OCI-LY3 (cell line): ENCODE results near the gene MAGI1.

Source experiments
- H2AFZ ChIP-seq: fragments of 200-600, 300-600 bp; shearing (Covaris generic); 2 replicates; pipeline ENCODE4 v1.6.0; 2014; ENCODE audit warnings: antibody characterized with exemption, low read depth, low read length
- H3K27ac ChIP-seq: fragments of 200-600, 300-600 bp; sonication (generic); 2 replicates; pipeline ENCODE4 v1.5.1; 2014; ENCODE audit warnings: mild to moderate bottlenecking, low read length, moderate library complexity, mixed read lengths
- H3K27me3 ChIP-seq: fragments of 200-600, 300-600 bp; sonication (generic); 2 replicates; pipeline ENCODE4 v1.6.1; 2014; ENCODE audit warnings: low read depth, low read length, mixed read lengths
- H3K36me3 ChIP-seq: fragments of 200-600, 300-600 bp; sonication (generic); replicated peaks from 2 replicates; pipeline ENCODE3; 2014; ENCODE audit warnings: low read depth, low read length, mixed read lengths
- H3K4me1 ChIP-seq: fragments of 300-600, 200-600 bp; sonication (generic); 2 replicates; pipeline ENCODE4 v1.6.1; 2014; ENCODE audit warnings: low read length, mixed read lengths
- H3K4me2 ChIP-seq: fragments of 200-600, 300-600 bp; sonication (generic); 2 replicates; pipeline ENCODE4 v1.6.1; 2014; ENCODE audit warnings: low read length, mixed read lengths
- H3K4me3 ChIP-seq: fragments of 300-600, 200-600 bp; sonication (generic); 2 replicates; pipeline ENCODE4 v1.5.1; 2014; ENCODE audit warnings: antibody characterized with exemption, mild to moderate bottlenecking, low read length, moderate library complexity
- H3K79me2 ChIP-seq: fragments of 300-600, 200-600 bp; shearing (Covaris generic); 2 replicates; pipeline ENCODE4 v1.6.1; 2014; ENCODE audit warnings: mild to moderate bottlenecking, low read length, mixed read lengths
- H3K9ac ChIP-seq: fragments of 300-600, 200-600 bp; shearing (Covaris generic); 2 replicates; pipeline ENCODE4 v1.6.0; 2014; ENCODE audit warnings: mild to moderate bottlenecking, low read length, moderate library complexity
- H3K9me3 ChIP-seq: fragments of 200-600, 300-600 bp; shearing (Covaris generic); 2 replicates; pipeline ENCODE4 v1.6.1; 2014; ENCODE audit warnings: low read length, mixed read lengths; ENCODE audit not compliant: insufficient read depth
- H4K20me1 ChIP-seq: fragments of 200-600, 300-600 bp; sonication (generic); 2 replicates; pipeline ENCODE4 v1.6.1; 2016; ENCODE audit warnings: low read length, mixed read lengths; ENCODE audit not compliant: insufficient read depth
- CTCF ChIP-seq: fragments of 200-600, 300-600 bp; sonication (generic); IDR thresholded peaks from 2 replicates; pipeline ENCODE4 v1.5.1; 2014; ENCODE audit warnings: antibody characterized with exemption, low read length, low read depth
- EZH2phosphoT487 ChIP-seq: fragments of 200-600 bp; shearing (Covaris generic); IDR thresholded peaks from 2 replicates; pipeline ENCODE4 v1.6.1; 2018; ENCODE audit warnings: antibody characterized with exemption, mixed run types, low read depth

MAGI1 gene

GRCh38 chr3:65638301-65638700, 400.4 kb downstream of the MAGI1 start:
- Histone ChIP-seq H3K27me3 (peaks cover 12% of the 10 kb centered on the region), H3K27ac (no peak overlapping the region), H3K36me3 (no peaks in the 10 kb centered on the region), H3K4me1 (no peaks in the 10 kb centered on the region), H2AFZ (no peak overlapping the region), H4K20me1 (no peaks in the 10 kb centered on the region), H3K79me2 (no peaks in the 10 kb centered on the region), H3K9ac (no peak overlapping the region), H3K4me2 (no peak overlapping the region), H3K4me3 (no peak overlapping the region), H3K9me3 (no peaks in the 10 kb centered on the region)
- no peak for TF ChIP-seq EZH2phosphoT487
- no peak for TF ChIP-seq CTCF

GRCh38 chr3:65636326-65636725, 402.4 kb downstream of the MAGI1 start:
- Histone ChIP-seq H3K27me3 (peaks cover 3% of the 10 kb centered on the region; the same call in 1 of the 2 replicates), H2AFZ (no peak overlapping the region), H3K4me2 (no peak overlapping the region), H3K79me2 (no peaks in the 10 kb centered on the region), H4K20me1 (no peaks in the 10 kb centered on the region), H3K4me1 (no peaks in the 10 kb centered on the region), H3K9me3 (no peaks in the 10 kb centered on the region), H3K27ac (no peak overlapping the region), H3K36me3 (no peaks in the 10 kb centered on the region), H3K4me3 (no peak overlapping the region), H3K9ac (no peak overlapping the region)
- TF ChIP-seq CTCF: no peak
- TF ChIP-seq EZH2phosphoT487: no peak

- H3K4me3 ChIP-seq: no peak overlapping the region
- H4K20me1 ChIP-seq: no peaks in the 10 kb centered on the region
- no peak overlapping the region for H2AFZ ChIP-seq
- no peak overlapping the region for H3K9ac ChIP-seq
- H3K27ac ChIP-seq: no peak overlapping the region
- no peaks in the 10 kb centered on the region for H3K4me1 ChIP-seq
- no peaks in the 10 kb centered on the region for H3K36me3 ChIP-seq
- TF ChIP-seq EZH2phosphoT487 (no peak), CTCF (no peak)
- H3K4me2 ChIP-seq: no peak overlapping the region
- H3K9me3 ChIP-seq: no peaks in the 10 kb centered on the region
- H3K79me2 ChIP-seq: no peaks in the 10 kb centered on the region
- H3K27me3 ChIP-seq: peaks cover 3% of the 10 kb centered on the region; the same call in 1 of the 2 replicates
Observed at GRCh38 chr3:65635657-65636056, 403.1 kb downstream of the MAGI1 start.

- H3K4me3 ChIP-seq: no peak overlapping the region
- H3K9me3 ChIP-seq: no peaks in the 10 kb centered on the region
- no peak overlapping the region for H3K27ac ChIP-seq
- H3K36me3 ChIP-seq: no peaks in the 10 kb centered on the region
- no peak overlapping the region for H3K9ac ChIP-seq
- peaks cover 3% of the 10 kb centered on the region; the same call in 1 of the 2 replicates for H3K27me3 ChIP-seq
- TF ChIP-seq EZH2phosphoT487 (no peak), CTCF (no peak)
- H2AFZ ChIP-seq: no peak overlapping the region
- H3K4me2 ChIP-seq: no peak overlapping the region
- H3K4me1 ChIP-seq: no peaks in the 10 kb centered on the region
- H4K20me1 ChIP-seq: no peaks in the 10 kb centered on the region
- no peaks in the 10 kb centered on the region for H3K79me2 ChIP-seq
Observed at GRCh38 chr3:65633018-65633638, 405.6 kb downstream of the MAGI1 start.
